A673 (cell line): ENCODE data around the gene TRPM1. TPM values are rescaled to one million over a fixed set of nuclear protein-coding genes. Genes with fewer than 3 reads are reported as not detected.
A peak's percentile ranks its signal among the peaks of the same experiment; 100 is the strongest.

ENCODE experiments used
- BruUV-seq: library from RNA; stranded (reverse); fragments of 400-500 nt; replicated peaks from 2 replicates; lab custom pipeline; 2021; lab: Mats Ljungman, UMichigan
- CTCF ChIA-PET: fragments of 300-600 bp; sonication (Branson Sonifier 250); formaldehyde crosslinking; loops from one replicate; lab custom pipeline; 2022; ENCODE audit warnings: antibody characterized with exemption; lab: Charles Lee
- POLR2A ChIA-PET: fragments of 300-600 bp; sonication (Branson Sonifier 250); formaldehyde crosslinking; loops from one replicate; lab custom pipeline; 2022; ENCODE audit warnings: antibody characterized with exemption; ENCODE audit not compliant: low non-redundant PET; lab: Charles Lee
- DNase-seq: peaks from one replicate; pipeline ENCODE4 v3.0.0-alpha.2; 2015; ENCODE audit warnings: low spot score
- H3K27ac ChIP-seq: fragments of 200-600 bp; sonication (generic); 2 replicates; pipeline ENCODE4 v1.5.1; 2016; ENCODE audit warnings: mixed run types, low read depth, mild to moderate bottlenecking, mixed read lengths, antibody characterized with exemption, low read length; ENCODE audit not compliant: poor library complexity, severe bottlenecking
- H3K27me3 ChIP-seq: fragments of 200-600 bp; sonication (generic); replicated peaks from 2 replicates; pipeline ENCODE4 v1.6.1; 2017; ENCODE audit warnings: mixed run types, low read depth, mild to moderate bottlenecking, mixed read lengths, antibody characterized with exemption, low read length; ENCODE audit not compliant: insufficient read depth, poor library complexity
- H3K36me3 ChIP-seq: fragments of 200-600 bp; sonication (generic); 2 replicates; pipeline ENCODE4 v1.6.1; 2016; ENCODE audit warnings: mixed run types, mild to moderate bottlenecking, mixed read lengths, antibody characterized with exemption, low read length; ENCODE audit not compliant: insufficient read depth, poor library complexity, severe bottlenecking
- H3K4me1 ChIP-seq: fragments of 200-600 bp; sonication (generic); 2 replicates; pipeline ENCODE4 v1.6.1; 2017; ENCODE audit warnings: mixed run types, mild to moderate bottlenecking, mixed read lengths, antibody characterized with exemption, low read length; ENCODE audit not compliant: insufficient read depth, poor library complexity, severe bottlenecking
- H3K4me3 ChIP-seq: fragments of 200-600 bp; sonication (generic); 2 replicates; pipeline ENCODE4 v1.5.1; 2016; ENCODE audit warnings: low read depth, mixed run types, mild to moderate bottlenecking, mixed read lengths, low read length; ENCODE audit not compliant: poor library complexity, severe bottlenecking
- H3K9me3 ChIP-seq: fragments of 200-600 bp; sonication (generic); 2 replicates; pipeline ENCODE4 v1.6.1; 2016; ENCODE audit warnings: mixed run types, low read depth, mild to moderate bottlenecking, mixed read lengths, antibody characterized with exemption, low read length; ENCODE audit not compliant: poor library complexity, severe bottlenecking
- CTCF ChIP-seq: fragments of 300-800, 200-600 bp; sonication (generic); conservative IDR thresholded peaks from 2 replicates; pipeline ENCODE4 v1.5.1; 2017; ENCODE audit warnings: low read depth, mild to moderate bottlenecking, antibody characterized with exemption, low read length, moderate library complexity, mixed read lengths
- EZH2 ChIP-seq: fragments of 200-600 bp; sonication (generic); IDR thresholded peaks from 2 replicates; pipeline ENCODE4 v1.6.1; 2017; ENCODE audit warnings: borderline replicate concordance, low read depth, mild to moderate bottlenecking, mixed read lengths, antibody characterized with exemption, low read length; ENCODE audit not compliant: poor library complexity, severe bottlenecking
- intact Hi-C: fragments of 100-400 bp; cut with micrococcal nuclease; formaldehyde crosslinking; loops from one replicate; pipeline ENCODE4 v1.10.0; 2022; ENCODE audit not compliant: unreplicated experiment
- total RNA-seq: library from RNA; stranded (reverse); gene quantifications from 2 replicates; pipeline ENCODE4 v1.2.3, GENCODE V29; 2021

The TRPM1 gene
- total RNA-seq, 1 experiment from 2014 or later = not detected

GRCh38 chr15:31081056-31081455, 20.5 kb downstream of the TRPM1 start:
- BruUV-seq = no TSS peak
- no peak for DNase-seq
- no peaks in the 10 kb centered on the region for H3K4me1 ChIP-seq
- TF ChIP-seq CTCF (no peak), EZH2 (no peak)
- no peaks in the 10 kb centered on the region for H3K27me3 ChIP-seq
- H3K4me3 ChIP-seq = no peak overlapping the region
- ChIA-PET POLR2A (no interaction called here), CTCF (no interaction called here)
- H3K27ac ChIP-seq = no peak overlapping the region
- H3K9me3 ChIP-seq = no peaks in the 10 kb centered on the region
- intact Hi-C loops = no loop called here
- no peaks in the 10 kb centered on the region for H3K36me3 ChIP-seq

- BruUV-seq = no TSS peak
- CTCF ChIA-PET = no interaction called here
- intact Hi-C loops = no loop called here
Observed at GRCh38 chr15:31080591-31081014, 20.9 kb downstream of the TRPM1 start.

GRCh38 chr15:31079519-31079918, 22.0 kb downstream of the TRPM1 start:
- TF ChIP-seq CTCF (no peak), EZH2 (no peak)
- Histone ChIP-seq H3K36me3 (no peaks in the 10 kb centered on the region), H3K27ac (no peak overlapping the region), H3K27me3 (no peaks in the 10 kb centered on the region), H3K9me3 (no peaks in the 10 kb centered on the region), H3K4me1 (no peaks in the 10 kb centered on the region), H3K4me3 (no peak overlapping the region)
- ChIA-PET CTCF (no interaction called here), POLR2A (no interaction called here)
- BruUV-seq = no TSS peak
- intact Hi-C loops = no loop called here
- DNase-seq = no peak

More at GRCh38 chr15:31080591-31081014, 20.9 kb downstream of the TRPM1 start:
- Histone ChIP-seq H3K9me3 (no peaks in the 10 kb centered on the region), H3K36me3 (no peaks in the 10 kb centered on the region), H3K4me1 (no peaks in the 10 kb centered on the region), H3K27me3 (no peaks in the 10 kb centered on the region), H3K4me3 (no peak overlapping the region), H3K27ac (no peak overlapping the region)
- DNase-seq = peak; percentile 58
- TF ChIP-seq CTCF = no peak
- TF ChIP-seq EZH2 = no peak
- POLR2A ChIA-PET = no interaction called here
